CD4-positive, alpha-beta T cell treated with Interferon gamma for 1 hour (primary cell): ENCODE measurements around the gene RAMP2.
"Not testable (repeated sequence)": the region's sequence is repeated elsewhere in the genome, so short reads cannot be mapped to it uniquely, and the experiment has no call there.

ENCODE experiments used
- DNase-seq: peaks from one replicate; pipeline ENCODE4 v3.0.0-alpha.2; 2020

The RAMP2 gene

GRCh38 chr17:42760652-42761581 lies at the start of gene RAMP2:
Gene RAMP2 (plus strand): TSS chr17:42761227. CDS start chr17:42761262, 35 bp downstream.
- no peak for DNase-seq

GRCh38 chr17:42720996-42721583 lies 39.9 kb upstream of the RAMP2 start:
- DNase-seq, result no peak

- no peak for DNase-seq
These were observed 37.4 kb upstream of the RAMP2 start for GRCh38 chr17:42723636-42724035.

GRCh38 chr17:42725143-42725542 lies 35.9 kb upstream of the RAMP2 start:
- no peak for DNase-seq

GRCh38 chr17:42740699-42741098 lies 20.3 kb upstream of the RAMP2 start:
- no peak for DNase-seq

GRCh38 chr17:42742916-42743315 lies 18.1 kb upstream of the RAMP2 start:
- DNase-seq, result not testable (repeated sequence)

GRCh38 chr17:42743595-42744282 lies 17.3 kb upstream of the RAMP2 start:
- DNase-seq, result no peak

- peak; percentile 62 for DNase-seq
These were observed 16.7 kb upstream of the RAMP2 start for GRCh38 chr17:42744283-42744805.

GRCh38 chr17:42744806-42745617 lies 16.0 kb upstream of the RAMP2 start, which contains the start of gene EZH1:
Gene EZH1 (minus strand): TSS chr17:42745040. CDS start chr17:42728941, 16,099 bp downstream.
- peak; percentile 92 for DNase-seq

GRCh38 chr17:42748202-42748907 lies 12.7 kb upstream of the RAMP2 start:
- no peak for DNase-seq

GRCh38 chr17:42748908-42749798 lies 11.9 kb upstream of the RAMP2 start:
- DNase-seq, result no peak

GRCh38 chr17:42750739-42751344 lies 10.2 kb upstream of the RAMP2 start:
- DNase-seq, result no peak

- DNase-seq, result no peak
These were observed 9.4 kb upstream of the RAMP2 start for GRCh38 chr17:42751628-42752027.

- no peak for DNase-seq
These were observed 6.2 kb upstream of the RAMP2 start for GRCh38 chr17:42754782-42755181.

GRCh38 chr17:42759982-42760651 lies 910 bp upstream of the RAMP2 start:
- DNase-seq, result peak; percentile 19

GRCh38 chr17:42761638-42762037 lies 611 bp downstream of the RAMP2 start:
- DNase-seq, result no peak

GRCh38 chr17:42766124-42766523 lies 5.1 kb downstream of the RAMP2 start:
- no peak for DNase-seq

GRCh38 chr17:42767512-42767911 lies 6.5 kb downstream of the RAMP2 start:
- DNase-seq, result no peak

GRCh38 chr17:42768006-42768405 lies 7.0 kb downstream of the RAMP2 start:
- DNase-seq, result not testable (repeated sequence)

GRCh38 chr17:42769964-42770363 lies 8.9 kb downstream of the RAMP2 start:
- DNase-seq, result not testable (repeated sequence)
